Stimulated activated CD4-positive, alpha-beta T cell treated with anti-CD3 and anti-CD28 coated beads, TNF-alpha, amount 100 ng/mL, for 1 hour (primary cell): ENCODE measurements around the gene PTGFRN.
"Not testable (repeated sequence)": the region's sequence is repeated elsewhere in the genome, so short reads cannot be mapped to it uniquely, and the experiment has no call there.

Source experiments
- DNase-seq, 3 donors: peaks; one replicate each; pipeline ENCODE4 v3.0.0-alpha.2; 2020; ENCODE audit warnings: low read depth in 3 of 3, low spot score in 1 of 3

PTGFRN gene

DNA sequence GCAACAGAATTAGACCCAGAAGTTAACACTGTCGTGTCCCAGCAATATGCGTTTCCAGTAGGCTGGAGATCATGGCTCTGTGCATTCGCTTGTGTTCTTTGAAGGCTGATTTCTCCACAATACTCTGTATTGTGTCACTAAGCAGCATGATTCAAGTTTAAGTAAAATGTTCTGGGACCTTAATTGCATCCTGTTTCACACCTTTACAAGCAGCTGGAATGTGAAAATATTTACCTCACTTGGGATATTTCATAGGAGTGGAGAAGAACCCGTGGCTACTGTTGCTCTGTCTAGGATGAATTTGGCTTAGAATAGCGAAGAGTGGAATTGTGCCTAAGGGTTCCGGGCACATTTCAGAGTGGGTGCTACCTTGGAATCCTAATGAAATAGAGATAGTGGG lies 6.3 kb downstream of the PTGFRN start:
- DNase-seq: no peak

DNA sequence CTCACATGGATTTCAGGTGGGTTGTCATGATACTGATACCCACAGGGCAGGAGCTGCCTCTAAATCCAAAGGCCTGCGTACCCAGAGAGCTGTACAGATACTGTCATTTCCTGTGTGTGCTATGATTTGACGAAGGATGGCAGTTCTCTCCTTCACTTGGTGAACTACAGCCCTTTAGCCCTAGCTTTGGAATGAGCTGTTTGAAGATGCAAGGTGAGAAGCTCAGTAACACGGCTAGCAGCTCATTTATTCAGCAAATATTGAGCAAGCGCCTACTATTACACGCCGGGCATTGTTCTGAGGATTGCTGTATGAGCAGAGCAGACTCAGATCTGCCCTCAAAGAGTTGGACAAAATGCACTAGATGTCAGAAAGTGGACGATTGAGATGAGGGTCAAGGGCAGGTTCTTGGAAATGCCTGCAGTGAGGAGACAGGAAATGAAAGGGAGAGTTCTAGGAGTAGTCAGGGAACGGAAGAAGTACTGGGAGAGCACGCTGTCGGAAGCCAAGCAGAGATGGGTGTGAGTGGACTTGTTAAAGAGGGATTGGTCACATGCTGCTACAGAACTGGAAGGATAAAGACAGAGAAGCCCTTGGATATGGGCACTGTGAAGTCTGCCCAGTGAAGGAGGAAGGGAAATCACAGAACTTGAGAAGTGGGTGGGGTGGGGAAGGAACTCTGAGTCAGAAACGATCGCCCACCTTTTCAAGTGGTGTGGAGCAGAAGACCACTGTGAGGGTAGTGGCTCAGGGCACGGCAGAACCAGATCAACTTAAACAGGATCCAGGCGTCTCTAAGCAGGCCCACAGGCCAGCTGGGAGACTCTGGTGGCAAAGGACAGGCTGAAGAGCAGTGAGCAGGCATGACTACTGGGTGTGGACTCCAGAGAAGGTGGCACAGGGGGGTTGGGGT lies 7.1 kb downstream of the PTGFRN start:
- DNase-seq: no peak

DNA sequence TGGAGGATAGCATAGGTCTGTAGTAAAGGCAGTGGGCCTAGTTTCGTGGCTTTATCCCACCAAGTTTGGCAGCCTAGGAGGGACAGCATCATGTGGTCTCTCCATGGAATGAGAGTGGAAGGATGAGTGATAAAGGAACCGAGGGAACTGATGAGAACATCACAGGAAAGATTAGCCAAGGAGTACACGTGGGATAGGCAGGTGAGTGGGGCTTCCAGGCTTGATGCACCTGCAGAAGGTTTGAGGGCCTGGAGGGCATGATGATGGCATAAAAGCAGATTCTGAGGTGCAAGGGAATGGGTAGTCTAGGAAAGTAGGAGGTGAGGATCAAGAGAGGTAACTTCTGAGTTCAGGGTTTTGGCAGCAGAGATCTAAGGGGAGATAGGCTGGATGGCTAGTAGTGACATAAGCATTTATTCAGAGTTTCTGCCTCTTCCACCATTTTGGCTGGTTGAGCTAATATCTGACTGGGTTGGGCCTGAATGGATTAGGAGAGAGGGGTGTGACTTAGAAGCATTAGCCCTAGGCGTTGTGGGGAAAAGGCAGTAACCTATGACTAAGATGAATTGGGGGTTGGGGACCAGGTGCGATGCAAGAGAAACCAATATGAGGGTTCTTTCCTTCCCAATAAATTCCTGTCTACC lies 9.1 kb downstream of the PTGFRN start:
- no peak for DNase-seq

DNA sequence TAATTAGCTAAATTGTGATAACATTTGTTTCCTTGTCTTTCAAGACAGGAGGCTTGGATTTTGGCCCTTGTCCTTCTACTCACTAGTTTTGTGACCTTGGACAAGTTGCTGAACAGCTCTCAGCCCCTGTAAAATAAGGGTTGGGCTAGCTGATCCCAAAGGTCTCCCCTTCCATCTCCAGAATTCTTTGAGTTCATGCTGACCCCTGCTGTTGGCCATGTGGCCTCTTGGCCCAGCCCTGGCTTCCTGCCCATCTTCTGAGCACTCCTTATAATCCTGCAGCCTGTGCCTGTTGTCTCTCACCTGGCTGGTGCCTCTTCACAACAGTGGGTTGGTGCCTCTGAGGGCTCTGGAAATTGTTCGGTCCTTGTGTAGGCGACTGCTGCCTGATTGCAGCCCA lies 10.1 kb downstream of the PTGFRN start:
- DNase-seq: no peak

DNA sequence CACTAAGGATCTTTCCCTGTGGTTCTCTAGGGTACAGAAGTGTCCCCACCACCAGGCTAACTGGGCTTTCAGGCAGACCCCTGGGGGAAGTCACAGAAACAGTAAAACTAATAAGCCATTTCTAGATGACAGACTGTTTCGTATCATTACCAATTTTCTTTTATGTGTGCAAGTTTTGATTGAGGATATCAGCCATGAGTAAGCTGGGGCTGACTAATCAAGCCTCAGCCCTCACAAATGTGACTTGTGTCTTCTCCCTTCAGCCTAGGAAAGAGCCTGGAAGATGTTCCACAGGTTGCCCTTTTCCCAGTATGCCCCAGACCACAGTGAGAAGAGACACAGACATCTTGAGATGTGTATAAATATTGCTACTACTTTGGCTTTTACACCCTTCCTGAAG lies 10.5 kb downstream of the PTGFRN start:
- DNase-seq: no peak

DNA sequence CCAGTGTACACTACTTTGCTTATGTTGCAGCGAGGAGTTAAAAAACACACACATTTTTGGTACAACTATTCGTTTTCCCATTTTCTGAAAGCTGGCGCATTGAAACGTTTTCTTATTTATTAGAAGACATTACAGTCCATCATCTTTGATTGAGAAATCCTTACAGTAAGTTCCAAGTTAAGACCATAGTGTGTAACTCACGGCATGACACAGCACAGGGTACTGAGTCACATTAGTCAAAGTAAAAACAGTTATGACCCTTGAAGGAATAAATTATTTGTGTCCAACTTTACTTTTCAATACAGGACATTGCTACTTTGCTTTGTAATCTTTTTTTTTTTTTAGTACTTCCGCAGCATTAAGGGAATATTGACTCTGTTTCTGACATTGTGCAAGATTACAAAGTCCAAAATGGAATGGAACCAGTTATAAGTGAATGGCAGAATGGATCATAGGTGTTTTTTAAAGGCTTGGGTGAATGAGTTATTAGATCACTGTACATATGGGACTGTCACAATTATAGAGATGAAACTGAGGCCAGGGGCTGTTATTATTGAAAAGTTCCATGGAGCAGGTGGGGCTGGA lies 11.7 kb downstream of the PTGFRN start:
- no peak for DNase-seq

DNA sequence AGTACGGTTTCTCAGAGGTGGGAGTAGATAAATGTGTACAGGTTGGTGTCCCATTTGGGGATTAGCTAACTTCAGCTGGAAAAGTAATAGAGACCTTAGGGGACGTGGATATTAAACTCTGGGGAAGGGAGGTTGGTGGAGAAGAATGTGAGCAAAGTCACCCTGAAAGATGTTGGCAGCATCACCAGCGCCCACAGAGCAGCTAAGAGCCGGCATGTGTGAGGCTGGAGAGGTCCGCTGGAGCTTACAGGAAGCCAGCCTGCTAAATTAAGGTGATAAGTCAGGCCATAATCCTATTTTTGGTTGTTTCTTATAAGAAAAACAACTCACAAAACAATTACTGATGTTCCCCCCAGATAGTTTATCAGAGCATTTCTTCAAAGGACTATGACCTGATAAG lies 12.2 kb downstream of the PTGFRN start:
- no peak for DNase-seq

DNA sequence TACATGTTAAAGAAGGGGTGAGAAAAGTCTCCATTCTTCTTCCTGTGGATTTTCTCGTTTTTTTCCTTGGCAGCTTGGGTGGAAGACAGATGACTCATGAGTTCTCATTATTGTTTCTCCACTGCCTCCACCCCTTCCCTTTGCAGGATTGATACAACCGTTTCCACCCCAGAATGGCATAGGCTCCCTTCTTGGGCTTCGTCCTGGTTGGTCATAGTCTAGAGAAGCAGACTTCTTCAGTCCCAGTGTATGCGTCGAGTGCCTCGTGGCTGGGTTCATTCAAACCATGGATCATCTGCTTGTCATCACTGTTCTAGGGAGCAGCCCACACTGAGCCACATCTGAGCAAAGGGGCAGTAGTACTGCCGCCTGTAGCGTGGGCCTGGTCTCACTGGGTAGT lies 13.7 kb downstream of the PTGFRN start:
- DNase-seq: no peak

DNA sequence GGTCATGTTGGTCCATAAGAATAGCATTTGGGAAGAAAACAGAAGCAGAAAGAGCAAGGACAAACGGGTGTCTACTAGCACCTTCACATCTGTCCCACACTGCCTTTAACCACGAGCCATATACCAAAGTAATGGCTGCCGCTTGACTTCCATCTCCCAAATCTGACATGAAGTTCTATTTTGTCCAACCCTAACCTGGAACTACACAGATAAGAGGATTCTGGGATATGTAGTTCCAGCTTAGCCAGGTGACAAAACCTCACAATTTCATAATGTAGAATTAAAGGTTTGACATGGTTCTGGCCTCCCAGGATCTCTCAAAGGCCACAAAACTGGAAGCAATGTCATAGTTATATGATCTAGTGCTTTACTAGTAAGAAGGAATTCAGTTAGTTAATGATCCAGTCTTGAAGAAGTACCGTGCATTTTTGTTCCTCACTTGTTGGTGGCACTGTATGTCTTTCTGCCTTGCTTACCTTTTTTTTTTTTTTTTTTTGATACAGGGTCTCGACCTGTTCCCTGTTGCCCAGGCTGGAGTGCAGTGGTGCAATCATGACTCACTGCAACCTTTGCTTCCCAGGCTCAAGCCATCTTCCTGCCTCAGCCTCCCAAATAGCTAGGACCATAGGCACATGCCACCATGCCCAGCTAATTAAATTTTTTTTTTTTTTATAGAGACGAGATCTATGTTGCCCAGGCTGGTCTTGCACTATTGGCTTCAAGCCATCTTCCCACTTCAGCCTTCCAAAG lies 17.5 kb downstream of the PTGFRN start:
- DNase-seq: no peak

DNA sequence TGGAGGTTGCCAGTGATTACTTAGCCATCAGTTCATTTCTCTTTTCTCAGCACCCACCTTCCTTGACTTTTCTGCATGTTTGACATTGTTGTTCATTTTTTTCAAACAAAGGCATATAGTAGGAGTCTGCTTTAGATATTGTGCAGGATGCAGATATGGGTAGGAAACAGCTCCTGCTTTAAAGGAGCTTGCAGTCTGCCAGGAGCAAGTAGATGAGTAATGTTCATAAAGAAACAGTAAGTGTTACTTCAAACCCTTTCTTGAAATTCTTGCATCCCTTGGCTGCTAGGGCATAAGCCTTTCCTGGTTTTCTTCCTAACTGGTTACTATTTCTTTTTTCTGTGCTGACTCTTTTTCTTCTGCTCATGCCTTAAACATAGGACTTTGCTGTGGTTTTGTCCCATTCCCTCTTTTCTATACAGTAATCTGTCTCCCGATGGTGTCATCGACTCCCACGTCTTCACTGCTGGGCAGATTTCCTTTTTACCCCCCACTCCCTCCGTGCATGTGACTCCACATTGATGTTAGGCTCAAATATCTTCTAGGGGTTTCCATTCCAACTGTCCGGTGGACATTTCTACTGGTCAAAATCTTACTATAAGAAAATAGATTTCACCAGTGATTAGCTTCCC lies 20.4 kb downstream of the PTGFRN start:
- DNase-seq: no peak

DNA sequence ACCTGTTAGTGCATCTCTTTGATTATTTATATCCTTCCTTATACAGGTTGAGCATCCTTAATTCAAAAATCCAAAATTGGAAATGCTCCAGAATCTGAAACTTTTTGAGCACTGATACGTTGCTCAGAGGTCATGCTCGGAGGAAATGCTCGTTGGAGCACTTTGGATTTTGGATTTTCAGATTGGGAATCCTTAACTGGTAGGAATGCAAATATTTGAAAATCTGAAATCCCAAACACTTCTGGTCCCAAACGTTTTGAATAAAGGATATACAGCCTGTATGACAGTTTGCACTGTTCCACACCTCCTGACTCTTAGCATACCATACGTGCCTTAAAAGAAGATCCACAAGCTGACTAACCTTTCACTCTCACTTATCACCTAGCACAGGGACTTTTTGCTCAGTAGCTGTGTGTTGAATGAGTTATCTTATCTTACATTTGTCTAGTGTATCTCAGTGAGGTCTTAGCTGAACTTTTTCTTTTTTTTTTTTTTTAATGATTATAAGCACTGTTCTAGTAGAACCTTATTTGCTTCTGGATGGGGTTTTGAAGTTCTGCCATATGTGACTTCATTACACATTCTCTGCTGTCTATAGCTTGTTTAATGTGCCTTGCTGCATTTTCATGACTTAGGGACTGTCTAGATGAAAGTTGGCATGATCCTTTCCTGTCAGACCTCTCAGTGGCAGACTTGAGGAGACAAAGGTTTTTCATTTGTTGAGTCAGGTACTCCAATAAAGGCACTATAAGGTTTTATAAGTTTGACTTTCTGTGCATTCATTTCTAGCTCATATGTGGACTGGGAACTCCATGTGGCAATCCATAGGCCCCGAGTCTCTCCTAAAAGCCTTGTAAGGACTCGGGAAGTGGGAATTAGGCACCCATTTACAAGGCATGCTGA lies 21.6 kb downstream of the PTGFRN start:
- no peak for DNase-seq

DNA sequence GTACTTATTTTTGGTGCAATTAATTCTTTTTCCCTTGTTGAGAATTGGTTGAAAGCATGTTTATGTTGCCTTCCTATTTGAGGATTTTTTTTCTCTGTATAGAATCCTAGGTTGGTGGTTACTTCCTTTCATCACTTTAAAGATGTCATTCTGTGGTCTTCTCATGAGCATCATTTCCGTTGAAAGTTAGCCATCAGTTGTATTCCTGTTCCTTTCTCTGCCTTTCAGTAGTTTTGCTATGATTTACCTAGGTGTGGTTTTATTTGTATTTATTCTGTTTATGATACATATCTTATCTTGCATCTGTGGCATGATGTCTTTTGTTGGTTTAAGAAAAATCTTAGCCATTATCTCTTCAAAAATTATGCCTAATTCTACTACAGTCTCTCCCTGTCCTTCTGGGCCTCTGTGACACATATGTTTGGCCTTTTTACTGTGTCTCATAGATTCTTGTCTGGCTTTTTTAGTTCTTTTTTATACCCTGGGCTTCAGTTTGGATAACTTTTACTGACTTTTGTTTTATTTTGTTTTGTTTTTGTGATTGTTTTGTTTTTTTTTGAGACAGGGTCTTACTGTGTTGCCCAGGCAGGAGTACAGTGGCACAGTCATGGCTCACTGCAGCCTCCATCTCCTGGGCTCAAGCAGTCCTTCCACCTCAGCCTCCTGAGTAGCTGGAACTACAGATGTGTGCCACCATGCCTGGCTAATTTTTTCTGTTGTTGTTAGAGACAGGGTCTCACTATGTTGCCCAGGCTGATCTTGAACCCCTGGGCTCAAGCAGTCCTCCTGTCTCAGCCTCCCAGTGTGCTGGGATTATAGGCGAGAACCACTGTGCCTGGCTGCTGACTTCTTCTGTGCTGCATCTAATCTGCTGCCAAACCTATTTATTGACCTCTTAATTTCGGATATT lies 24.1 kb downstream of the PTGFRN start:
- DNase-seq: no peak

DNA sequence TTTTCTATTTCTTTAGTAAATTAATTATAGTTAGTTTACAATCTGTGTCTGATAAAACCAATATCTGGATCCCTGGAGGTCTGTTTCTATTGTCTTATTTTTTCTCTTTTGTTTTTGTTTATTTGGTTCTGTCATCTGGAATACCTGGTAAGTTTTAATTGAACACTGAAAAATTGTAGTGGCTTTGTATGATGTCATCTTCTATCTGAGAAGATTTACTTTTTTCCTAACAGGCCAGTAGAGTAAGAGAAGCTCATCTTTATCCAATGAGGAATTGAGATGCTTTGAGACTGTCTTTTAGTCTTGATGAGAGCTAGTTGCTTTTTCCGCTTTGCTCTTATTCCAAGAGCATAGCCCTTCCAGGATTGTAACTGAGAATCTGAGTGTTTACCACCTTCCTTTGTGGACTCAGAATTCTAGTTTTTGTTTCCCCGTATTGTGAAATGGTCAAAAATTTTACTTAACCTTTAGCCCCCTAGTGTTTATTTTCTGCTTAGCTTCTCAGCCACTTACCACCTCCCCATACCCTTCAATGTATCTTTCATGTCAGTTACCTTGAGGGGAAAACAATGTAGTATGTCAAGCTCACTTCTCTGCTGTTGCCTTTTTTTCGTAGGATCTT lies 25.0 kb downstream of the PTGFRN start:
- DNase-seq: no peak

DNA sequence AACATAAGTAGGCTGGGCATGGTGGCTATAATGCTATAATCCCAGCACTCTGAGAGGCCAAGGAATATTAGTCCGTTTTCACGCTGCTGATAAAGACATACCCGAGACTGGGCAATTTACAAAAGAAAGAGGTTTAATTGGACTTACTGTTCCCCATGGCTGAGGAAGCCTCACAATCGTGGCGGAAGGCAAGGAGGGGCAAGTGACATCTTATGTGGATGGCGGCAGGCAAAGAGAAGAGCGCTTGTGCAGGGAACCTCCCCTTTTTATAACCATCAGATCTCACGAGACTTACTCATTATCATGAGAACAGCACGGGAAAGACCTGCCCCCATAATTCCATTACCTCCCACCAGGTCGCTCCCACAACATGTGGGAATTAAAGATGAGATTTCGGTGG lies 28.5 kb downstream of the PTGFRN start:
- no peak for DNase-seq

DNA sequence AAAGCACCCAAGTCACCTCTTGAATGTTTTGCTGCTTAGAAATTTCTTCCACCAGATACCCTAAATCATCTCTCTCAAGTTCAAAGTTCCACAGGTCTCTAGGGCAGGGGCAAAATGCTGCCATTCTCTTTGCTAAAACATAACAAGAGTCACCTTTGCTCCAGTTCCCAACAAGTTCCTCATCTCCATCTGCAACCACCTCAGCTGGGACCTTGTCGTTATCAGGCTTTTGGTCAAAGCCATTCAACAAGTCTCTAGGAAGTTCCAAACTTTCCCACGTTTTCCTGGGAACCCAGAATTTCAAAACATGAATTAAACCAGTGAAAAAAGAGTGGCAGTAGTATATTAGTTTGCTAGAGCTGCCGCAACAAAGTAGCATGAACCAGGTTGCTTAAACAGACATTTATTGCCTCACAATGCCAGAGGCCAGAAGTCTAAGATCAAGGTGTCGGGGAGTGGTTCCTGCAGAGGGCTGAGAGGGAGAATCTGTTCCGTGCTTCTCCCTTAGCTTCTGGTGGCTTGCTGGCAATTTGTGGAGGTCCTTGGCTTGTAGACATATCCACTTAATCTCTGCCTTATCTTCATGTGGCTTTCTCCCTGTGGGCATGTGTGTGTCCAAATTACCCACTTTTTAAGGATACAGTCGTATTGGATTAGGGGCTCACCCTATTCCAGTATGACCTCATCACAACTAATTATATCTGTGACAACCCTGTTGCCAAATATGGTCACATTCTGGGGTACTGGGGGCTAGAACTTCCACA lies 30.2 kb downstream of the PTGFRN start:
- DNase-seq: not testable (repeated sequence)

DNA sequence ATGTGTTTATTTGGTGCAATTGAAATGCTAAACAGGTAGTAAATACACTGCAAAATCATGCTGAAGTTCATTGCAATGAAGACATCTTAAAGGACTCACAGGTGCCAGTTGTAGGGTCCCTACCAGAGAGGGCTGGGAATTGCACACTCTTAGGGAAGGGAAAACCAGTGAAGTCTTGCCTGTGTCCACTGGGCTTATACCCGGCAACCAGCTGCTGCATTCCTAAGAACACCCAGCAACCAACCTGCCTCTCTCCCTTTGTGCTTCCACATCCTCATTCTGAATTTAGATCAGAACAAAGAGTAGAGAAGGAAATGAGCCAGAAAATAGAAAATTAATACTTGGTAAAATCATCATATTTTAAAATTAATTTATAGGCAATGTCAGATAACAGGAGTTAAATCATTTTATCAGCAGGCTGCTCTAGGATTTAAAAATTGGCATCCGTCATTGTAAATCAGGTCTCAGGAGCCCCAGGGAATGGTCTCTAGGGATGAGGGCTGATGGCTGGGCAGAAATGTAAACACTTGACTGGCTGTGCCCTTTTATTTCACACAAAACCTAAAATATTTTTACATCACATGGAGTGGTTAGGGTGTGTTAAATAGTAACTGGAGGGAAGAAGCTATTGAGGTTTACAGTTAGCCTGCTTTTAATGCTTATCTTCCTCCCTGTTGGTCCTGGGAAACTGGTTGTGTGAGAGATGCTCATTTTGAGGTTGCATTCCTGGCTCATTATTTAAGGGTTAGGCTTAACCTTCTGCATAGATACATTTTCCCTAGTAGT lies 31.3 kb downstream of the PTGFRN start:
- no peak for DNase-seq

DNA sequence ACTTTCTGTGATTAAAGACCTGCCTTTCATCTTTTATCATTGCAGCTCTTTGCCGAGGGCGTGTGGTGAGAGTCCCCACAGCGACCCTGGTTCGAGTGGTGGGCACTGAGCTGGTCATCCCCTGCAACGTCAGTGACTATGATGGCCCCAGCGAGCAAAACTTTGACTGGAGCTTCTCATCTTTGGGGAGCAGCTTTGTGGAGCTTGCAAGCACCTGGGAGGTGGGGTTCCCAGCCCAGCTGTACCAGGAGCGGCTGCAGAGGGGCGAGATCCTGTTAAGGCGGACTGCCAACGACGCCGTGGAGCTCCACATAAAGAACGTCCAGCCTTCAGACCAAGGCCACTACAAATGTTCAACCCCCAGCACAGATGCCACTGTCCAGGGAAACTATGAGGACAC lies 32.0 kb downstream of the PTGFRN start:
- DNase-seq: no peak
